HG02623 (cell line): Measurements from ENCODE around the gene CPVL.

Experiments
- ATAC-seq: cut with Tn5 transposase; IDR thresholded peaks from one replicate; pipeline ENCODE4 v1.9.1; 2021; ENCODE audit warnings: moderate library complexity; ENCODE audit not compliant: unreplicated experiment

Gene CPVL

GRCh38 chr7:29156907-29157452, 10.6 kb upstream of the CPVL start:
- no peak for ATAC-seq

DNA sequence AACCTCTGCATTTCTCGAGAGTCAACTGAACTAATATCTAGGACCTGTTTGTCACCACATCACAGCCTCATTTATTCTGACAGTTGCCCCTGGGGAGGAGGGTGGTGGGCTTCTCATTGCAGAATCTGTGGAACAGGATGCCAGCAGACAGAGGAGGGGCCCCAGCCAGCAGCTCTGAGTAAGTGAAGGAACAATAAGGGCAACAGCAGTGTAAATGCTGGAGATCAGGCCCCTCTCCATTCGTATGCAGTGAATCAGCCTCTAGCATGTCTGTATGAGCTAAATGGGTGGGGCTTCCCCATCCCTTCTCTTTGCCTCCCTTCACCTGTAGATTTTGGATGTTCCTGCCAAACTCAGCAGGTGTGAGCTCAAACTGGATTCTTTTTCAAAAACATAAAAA, 7.7 kb upstream of the CPVL start:
- ATAC-seq: no peak

GRCh38 chr7:29150856-29151255, 4.5 kb upstream of the CPVL start:
- ATAC-seq: no peak

DNA sequence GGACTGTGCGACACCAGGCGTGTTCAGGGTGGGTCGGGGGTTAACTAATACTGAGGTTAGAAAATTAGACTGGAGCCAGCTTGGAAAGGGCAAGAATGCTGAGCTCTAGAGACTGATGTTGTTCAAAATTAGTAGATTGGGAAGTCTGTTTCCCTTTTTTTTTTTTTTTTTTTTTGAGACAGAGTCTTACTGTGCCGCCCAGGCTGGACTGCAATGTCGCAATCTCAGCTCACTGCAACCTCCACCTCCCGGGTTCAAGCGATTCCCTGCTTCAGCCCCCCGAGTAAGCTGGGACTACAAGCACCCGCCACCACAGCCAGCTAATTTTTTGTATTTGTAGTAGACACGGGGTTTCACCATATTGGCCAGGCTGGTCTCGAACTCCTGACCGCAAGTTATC, 2.7 kb upstream of the CPVL start:
- no peak for ATAC-seq

- ATAC-seq: no peak
These were observed 1.5 kb upstream of the CPVL start for GRCh38 chr7:29147821-29148220.

GRCh38 chr7:29146888-29147609, 712 bp upstream of the CPVL start:
- no peak for ATAC-seq

DNA sequence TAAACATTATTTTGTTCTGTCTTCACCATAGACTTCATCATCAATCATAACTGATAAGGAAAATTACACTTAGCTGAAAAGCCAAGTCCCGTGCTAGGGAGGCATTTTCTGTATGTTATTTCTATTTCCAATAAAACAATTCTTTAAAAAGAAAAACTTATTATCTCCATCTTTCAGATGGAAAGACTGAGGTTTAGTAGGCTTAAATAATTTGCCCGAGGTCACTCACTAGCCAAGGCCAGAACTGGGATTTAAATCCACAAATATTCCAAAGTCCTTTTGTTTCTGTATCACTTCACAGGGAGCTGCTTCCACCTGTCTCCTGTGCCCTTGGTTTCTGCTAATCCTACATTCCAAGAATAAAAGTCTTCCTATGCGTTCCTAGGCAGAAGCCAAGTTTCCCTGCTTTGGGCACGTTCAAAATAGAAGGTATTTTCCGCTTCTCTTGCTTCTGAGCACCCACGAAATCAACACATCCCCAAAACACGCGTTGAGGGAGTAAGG, 732 bp downstream of the CPVL start:
- ATAC-seq: no peak

DNA sequence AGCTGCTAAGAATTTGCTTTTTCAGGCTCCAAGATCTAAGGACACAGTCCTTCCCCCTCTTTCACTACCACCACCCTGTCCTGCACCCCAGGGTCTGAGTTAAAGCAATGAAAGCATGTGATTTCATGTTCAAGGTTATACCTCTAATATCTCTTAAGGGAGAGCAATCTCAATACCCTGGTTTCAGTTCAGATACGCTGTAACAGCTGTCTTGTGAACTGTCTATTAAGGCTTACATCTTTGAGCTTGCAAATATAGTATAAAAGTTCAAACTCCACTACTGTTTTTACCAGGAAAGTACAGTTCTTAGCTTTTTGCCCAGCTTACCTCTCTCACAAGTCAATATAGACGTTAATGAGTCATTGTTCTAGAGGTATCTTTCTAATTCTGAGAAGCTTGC, 2.6 kb downstream of the CPVL start:
- no peak for ATAC-seq

DNA sequence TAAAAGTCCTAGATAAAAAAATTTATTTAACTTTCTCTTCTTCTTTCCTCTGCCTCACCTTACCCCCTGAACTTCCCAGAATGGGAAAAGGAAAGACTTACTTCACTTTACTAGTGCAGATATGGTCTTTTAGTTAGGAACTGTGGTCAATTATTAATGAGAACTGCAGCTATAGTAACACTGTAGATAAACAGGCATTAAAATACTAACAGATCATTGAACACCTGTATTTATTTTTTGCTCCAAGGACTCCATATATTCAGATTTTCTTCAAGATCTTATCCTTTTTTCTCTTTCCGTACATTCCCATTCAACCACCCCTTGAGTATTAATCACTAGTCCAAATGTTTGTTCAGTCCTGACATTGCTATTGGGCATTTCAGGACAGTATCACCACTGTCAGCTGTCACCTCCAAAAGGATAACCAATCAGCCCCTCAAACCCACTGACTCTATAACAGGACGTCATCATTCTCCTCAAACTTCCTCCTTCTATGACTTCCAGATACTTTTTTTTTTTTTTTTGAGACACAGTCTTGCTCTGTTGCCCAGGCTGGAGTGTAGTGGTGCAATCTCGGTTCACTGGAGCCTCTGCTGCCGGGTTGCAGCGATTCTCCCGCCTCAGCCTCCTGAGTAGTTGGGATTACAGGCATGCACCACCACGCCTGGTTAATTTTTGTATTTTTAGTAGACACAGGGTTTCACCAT, 4.2 kb downstream of the CPVL start:
- no peak for ATAC-seq

GRCh38 chr7:29140873-29141468, 5.4 kb downstream of the CPVL start:
- ATAC-seq: no peak

GRCh38 chr7:29139796-29140195, 6.5 kb downstream of the CPVL start:
- no peak for ATAC-seq

- no peak for ATAC-seq
These were observed 7.1 kb downstream of the CPVL start for GRCh38 chr7:29139191-29139590.

- no peak for ATAC-seq
These were observed 7.7 kb downstream of the CPVL start for GRCh38 chr7:29138588-29138987.

DNA sequence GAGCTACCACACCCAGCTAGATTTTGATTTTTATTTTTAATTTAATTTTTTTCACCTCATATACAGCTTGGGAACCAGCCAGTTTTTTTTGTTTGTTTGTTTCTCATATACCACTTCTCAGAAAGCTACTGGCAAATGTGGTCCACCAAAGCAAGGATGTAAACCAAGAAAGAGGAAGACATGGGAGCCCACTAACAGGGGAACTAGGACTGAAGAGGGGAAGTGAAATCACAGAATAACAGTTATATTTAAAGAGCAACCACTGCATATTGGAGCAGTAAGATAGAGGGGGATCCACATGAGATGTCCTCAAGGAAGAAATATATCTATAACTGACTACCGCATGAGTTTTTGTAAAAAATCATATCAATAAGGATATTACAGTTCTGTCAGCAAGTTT, 10.5 kb downstream of the CPVL start:
- ATAC-seq: no peak

- no peak for ATAC-seq
These were observed 13.4 kb downstream of the CPVL start for GRCh38 chr7:29132980-29133379.

DNA sequence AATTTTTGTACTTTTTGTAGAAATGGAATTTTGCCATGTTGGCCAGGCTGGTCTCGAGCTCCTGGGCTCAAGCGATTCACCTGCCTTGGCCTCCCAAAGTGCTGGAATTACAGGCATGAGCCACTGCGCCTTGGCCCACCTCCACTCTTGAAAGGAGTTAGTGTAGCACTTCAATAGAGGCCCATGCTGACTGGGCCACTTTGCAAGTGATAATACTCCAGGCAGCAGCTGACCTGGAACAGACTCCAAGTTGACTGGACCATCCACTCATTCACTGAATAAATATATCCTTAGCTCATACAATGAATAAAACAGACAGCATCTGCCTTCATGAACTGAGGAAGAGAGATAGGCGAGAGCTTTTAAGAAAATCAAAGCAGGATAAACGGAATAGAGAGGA, 14.7 kb downstream of the CPVL start:
- ATAC-seq: no peak

GRCh38 chr7:29130096-29130495, 16.2 kb downstream of the CPVL start:
- ATAC-seq: no peak

DNA sequence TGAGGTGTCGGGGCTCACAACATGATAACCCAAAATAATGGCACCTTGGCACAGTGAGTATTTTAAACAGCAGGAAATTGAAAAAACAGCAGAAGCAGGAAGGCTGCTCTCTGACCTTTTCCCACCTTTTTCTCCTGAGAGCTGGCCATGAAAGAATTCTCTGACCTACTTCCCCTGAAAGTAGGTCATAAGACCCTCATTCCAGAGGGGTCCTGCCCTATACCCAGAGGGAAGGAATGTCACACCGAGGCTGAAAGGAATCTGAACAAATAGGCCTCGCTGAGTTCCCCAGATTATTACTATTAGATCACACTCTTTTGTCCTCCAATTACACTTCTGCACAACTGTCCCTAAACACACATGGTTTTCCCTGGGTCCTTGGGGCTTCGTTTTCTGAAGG, 18.8 kb downstream of the CPVL start:
- ATAC-seq: no peak

GRCh38 chr7:29126804-29127203, 19.5 kb downstream of the CPVL start:
- no peak for ATAC-seq

DNA sequence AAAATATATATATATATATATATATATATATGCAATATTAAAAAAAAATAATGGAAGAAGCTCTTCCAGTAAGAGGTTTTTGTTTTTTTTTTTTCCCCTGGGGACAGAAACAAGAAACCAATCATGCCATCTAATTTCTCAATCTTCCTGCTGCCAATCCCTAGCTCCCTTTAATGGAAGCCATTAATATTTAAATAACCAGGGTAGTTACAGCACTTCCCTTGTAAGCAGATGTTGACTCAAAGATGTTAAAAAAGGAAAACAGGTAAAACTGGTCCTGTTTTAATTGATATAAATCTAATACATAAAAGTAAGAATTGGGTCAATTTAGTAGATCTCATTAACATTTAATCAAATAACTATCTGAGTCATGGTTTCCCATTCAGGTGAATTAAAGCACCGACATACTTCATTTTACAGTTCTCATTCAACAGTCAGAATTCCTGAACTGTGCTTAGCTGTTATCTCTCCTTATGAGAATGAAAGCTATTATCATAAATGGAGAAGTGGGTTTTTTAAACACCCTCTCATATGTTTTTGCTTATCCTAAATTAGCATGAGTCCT, 22.6 kb downstream of the CPVL start:
- ATAC-seq: no peak

DNA sequence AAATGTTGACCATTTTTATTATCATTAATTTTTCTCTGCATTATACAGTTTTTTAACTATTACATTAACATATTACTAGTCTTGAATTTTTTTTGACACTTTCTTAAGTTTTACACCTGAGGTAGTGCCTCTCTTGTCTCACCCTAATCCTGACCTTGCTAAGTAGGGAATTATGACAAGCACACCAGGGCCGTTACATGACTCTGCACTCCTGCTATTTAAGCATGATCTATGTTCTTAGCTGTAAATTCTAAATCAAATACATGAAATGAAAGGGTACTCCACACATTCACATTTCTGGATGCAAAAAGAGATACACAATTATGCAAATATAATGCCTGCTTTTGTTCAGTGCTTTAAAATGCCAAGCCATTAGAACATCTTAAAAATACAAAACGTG, 23.6 kb downstream of the CPVL start:
- no peak for ATAC-seq

GRCh38 chr7:29122081-29122480, 24.3 kb downstream of the CPVL start:
- ATAC-seq: no peak
